Stimulated activated CD4-positive, alpha-beta T cell treated with anti-CD3 and anti-CD28 coated beads, Interleukin-2, amount 100 ng/mL, for 48 hours (primary cell): ENCODE data around the gene JPH4.

Experiments used
- DNase-seq, 2 donors: peaks; one replicate each; pipeline ENCODE4 v3.0.0-alpha.2; 2020

The JPH4 gene

DNA sequence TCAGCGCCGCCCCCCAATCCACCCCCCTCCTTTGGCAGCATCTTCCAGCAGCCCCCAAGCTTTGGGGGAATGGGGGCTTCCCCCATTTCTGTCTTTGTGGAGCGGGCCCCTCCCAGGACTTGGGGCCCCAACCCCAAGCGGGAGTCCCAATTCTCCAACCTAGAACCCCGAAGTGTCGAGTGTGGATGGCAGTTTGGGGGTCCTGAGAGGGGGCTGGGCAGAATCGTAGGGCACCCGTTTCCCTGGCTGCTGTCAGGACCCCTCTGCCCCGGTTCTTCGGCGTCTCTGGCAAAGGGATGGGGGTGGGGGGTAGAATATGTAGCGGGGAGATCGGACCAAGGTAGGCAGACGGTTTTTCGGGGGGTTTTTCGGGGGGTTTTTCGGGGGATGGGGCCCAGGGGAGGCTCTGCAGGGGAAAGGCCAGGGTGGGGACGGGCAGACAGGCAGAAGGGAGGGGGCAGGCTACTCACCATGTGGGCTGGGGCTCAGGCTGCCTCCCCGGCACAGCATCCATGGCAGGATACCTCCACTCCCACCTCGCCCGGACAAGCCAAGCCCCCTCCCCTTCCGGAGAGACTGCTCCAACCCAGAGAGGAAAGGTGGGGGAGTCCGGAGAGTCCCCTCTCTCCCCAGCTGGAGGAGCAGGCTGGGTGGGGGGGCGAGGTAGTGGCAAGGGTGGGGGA, 739 bp downstream of the JPH4 start:
- DNase-seq: no peak

DNA sequence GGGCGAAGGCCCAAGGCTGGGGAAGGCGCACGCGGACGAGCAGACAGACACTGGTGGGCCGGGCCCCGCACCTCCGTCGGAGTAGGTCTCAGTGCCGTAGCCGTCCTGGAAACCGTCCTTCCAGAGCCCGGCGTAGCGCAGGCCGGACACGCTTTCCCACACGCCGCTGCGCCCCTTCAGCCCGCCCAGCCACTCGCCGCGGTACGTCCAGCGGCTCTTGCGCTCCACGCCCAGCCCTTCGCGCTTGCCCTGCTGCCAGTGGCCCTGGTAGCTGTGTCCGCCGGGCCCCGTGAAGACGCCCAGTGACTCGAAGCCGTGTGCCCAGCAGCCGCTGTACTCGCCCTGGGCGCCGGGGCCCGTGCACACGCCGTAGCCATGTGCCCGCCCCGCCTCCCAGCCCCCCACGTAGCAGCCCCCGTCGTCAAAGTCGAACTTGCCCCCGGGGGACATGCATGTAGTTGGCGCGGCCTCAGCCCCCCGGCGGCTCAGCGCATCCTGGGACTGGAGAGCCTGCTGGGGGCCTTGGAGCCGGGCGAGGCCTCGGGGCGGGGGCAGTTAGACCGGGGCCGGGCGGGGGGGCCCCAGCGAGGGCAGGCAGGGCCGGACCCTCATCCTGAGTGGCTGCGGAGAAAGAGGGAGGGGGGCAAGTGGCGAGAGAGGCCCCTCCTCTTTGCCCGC, 1.4 kb downstream of the JPH4 start:
- no peak for DNase-seq

DNA sequence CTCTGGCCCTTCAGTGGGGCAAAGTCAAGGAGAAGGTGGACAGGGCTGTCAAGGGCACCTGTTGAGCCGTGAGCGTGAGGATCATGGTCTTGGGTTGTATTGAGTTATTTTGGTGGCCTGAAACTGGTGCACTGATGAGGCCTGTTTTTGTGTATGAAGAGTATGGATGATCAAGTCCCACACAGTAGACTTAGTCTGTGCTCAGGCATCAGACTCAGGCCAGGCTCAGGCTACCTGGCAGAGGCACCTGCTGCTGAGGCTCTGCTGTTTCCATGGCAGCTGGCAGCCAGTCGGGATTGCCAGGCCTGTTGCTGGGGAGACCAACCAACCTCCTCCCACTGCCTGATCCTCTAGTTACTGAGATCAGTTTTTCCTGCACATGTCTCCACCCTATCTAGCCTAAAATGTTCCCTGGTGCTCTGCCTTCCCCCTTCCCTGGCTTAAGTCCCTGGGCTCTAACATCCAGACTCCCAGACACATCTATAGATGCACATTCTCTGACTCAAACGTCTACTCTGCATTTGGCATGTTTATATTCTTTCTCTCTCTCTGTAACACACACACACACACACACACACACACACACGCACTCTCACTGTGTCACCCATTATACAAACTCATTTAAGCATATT, 5.1 kb downstream of the JPH4 start:
- no peak for DNase-seq

DNA sequence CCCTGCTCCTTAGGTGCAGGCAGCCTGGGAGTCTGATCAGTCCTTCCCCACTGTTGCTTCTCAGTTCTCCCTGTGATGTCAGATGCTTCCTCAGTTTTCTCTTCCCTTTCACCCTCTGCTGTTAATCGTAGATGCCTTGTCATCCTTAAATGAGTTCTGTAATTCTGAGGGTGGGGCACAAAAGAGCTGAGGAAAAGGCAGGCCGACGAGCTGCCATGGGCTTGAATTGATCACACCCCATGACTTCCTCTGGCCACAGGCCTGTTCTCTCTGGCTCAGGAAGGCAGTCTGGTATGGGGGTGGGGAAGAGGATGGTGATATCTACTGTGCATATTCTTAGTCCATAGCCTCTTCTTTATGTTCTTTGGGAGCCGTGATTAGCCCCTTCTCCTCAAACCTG, 5.8 kb downstream of the JPH4 start:
- DNase-seq: no peak

DNA sequence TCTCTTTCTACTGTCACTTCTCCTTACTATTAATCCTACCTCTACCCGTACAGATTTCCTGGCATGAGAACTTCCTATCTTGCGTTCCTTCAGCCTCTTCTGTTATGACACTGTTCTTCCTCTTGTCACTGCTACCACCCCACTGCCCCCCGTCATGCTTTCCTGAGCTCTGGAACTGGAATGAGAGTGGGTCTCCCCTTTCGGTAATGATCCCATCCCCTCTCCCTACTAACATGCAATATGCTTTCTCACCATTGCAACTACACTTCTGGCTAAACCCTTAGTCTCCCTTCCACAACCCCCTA, 6.1 kb downstream of the JPH4 start:
- DNase-seq: no peak

DNA sequence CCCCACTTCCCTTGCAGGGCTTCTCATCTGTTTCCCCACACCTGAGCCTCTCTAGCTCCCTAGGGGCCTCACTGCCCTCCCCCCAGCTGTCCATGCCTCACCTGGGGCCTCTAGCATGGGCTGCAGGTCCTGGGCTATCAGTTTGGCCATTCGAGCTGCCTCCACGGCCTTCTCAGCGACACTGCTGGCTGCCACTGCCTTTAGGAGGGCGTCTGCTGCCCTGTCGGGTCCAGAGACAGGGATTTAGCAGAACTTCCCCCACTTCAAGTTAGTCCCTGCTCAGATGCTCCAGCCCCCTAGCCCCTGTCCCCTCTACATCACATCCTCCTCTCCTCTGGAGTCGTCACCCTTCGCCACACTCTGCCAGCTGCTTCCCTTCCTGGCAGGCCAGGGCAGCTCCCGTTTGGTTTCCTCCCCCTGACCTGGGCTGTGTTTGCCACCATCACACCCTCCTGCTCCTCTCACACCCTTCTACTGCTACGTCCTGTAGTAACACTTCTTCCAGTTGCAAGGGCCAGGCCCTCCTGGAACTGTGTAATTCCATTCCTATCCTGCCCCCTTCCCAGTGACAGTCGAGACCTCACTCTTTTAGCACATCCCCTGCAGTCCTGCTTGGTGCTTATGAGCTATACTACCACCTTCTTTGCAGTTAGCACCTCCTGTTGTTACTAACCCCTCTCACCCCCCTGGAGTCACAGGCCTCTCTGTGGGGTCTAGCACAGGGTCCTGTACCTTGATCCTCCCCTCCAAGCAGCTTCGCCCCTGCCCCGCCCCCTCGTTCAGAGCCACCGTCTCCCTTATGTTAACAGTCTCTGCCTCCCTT, 6.7 kb downstream of the JPH4 start:
- DNase-seq: no peak

DNA sequence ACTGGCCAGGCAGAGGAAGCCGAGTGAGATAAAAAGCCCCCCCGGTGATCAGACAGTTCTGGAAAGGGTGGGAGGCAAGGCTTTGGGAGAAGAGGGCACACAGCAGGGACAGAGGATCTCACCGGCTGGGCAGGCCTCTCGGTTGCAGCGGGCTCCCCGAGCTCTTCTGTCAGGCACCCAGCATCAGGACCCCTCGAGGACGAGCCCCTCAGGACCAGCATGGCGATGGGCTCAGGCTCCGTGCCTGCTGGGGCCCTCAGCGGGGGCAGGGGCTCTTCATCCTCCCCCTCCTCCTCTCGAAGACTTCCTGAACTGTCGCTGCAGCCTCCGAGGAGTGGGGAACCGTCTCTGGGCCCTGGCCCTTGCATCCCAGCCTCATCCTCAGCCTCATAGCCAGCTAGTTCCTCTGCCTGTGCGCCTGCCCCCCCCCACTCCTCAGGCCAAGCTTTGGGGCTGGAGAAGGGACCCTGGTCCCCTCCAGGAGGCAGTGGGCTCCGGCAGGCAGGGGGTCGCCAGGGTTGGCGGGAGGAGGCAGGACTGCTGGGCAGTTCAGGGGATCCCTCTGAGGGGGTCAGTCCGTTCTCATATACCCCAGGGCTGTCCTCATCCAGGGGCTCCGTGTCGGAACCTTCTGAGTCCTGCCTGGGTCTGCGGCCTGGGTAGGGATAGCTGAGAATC, 7.6 kb downstream of the JPH4 start:
- DNase-seq: no peak

DNA sequence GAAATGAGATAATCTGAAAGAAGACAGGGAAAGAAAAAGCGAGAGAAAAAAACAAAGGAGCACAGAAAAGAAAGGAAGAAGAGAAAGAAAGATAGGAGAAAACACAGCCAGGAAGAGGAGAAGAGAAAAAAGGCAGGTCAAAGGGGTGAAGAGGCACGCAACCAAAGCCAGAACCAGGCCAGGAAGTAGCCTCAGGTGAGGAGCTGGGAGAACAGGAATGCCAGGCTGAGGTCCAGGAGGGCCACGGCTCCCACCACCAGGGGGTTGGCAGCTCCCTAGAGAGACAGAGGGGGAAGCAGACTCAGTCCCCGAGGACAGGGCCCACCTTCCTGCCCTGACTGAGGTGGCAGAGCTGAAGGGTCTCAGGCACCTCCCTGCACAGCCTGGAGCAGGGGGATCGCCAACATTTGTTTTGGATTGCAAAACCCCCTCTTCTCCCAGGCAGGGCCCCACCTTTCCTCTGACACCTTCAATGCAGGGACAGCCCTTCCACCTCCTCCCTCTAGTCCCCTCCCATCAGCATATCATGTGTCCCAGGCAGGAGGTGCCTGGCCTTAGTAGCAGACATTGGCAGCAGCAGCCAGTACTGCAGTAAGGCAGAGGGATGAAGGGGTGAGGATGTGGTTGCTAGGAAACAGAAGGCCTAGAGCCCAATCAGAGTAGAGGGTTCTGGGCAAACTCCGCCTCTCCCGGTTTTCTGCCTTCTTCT, 9.0 kb downstream of the JPH4 start:
- DNase-seq: no peak

DNA sequence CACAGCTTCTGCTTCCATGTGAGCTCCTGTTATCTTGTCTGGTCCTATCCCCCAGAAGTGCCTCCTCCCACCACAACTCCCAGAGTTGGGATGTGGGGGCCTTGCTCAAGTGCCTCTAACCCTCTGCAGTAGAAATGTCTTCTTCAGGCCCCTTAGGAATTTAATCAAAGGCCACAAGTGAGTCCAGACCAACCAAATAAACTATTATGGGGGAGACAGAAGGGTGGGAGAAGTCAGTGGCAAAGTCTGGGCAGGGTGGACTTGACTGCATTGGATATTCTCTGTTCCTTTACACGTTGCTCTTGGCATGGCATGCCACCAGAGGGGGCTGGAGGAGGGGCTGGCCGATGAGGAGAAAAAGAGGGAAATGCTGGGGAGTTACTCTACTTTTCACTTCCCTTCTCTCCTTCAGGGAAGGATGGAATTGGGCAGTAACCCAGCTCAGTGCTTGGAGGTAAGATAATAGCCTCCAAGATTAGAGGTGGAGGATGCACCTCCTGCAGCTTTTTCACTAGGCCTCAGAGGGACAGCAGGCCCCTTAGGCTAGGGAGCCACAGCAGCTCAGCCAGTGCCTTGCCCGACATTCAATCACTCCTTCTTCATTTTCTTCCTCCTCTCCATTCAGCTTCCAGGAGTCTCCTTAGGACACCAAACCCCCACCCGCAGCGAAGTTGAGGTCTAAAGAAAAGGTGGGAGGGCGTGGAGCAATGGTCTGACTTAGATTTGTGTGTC, 9.8 kb downstream of the JPH4 start:
- no peak for DNase-seq

DNA sequence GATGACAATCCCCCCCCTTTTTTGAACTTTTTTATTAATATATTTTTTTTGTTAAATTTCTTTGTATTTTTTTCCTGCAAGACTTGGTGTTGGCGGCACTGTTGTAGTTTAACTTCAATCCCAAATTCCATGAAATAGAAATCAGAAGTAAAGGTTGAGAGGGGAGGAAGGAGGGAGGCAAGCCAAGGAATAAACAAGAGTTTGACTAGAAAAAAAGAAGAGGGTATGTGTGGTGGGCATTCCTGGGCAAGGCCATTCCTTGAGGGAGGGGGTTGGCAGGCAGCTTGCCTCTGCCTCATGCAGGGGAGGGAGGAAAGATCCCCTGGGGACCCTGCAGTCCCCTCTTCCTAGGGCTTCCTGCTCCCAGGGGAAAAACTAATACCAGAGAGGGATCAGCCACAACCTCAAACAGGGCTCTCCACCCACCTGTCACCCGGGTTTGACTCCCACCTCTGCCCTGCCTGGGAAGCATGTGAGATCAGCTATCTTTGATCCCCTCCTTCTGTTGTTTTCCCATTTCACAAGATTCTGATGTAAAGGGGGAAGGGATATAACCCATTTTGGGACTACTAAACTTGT, 10.5 kb downstream of the JPH4 start:
- DNase-seq: no peak

DNA sequence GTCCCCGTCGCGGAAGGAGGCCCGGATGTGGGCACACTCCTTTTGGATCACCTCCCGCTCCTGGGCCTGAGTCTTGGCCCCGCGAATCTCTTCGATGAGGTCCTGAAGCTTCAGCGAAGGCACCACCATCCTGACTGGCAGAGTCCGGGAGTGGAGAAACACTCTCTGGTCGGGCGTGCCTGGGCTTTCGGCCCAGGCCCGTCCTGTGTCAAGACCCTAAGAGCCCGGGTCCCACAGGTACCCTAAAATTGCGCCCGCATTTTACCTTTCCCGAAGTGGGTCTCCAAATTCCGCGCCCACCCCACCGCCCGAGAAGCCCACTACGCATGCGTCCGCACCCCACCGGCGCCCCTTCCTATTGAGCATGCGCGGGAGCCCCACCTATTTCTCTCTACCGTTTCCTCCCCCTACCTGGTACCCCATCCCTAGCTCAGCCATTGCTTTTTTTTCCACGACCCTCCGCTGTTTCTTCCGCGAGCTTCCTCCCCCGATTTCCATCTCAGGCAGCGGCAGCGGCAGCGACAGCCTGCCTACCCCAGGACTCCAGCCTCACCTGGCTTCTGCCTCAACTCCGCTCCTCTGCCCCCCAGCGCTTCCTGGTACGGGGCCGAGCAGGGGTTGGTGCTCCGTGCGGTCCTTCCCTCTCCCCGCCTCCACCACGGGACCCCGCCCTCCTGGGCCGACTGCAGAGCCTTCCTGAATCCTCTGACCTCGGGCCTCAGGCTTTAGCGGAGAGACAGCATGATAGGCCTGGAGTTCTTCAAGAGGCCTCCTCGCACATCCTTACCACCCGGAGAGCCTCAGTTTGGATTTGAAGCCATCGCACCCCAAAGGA, 11.2 kb downstream of the JPH4 start, which contains the start of gene AP1G2:
AP1G2 (minus strand) TSS at position 606 of the 835 bp plus-strand sequence; CDS start at position 129, 477 bp downstream.
- DNase-seq: peak; percentile 82 to 87

DNA sequence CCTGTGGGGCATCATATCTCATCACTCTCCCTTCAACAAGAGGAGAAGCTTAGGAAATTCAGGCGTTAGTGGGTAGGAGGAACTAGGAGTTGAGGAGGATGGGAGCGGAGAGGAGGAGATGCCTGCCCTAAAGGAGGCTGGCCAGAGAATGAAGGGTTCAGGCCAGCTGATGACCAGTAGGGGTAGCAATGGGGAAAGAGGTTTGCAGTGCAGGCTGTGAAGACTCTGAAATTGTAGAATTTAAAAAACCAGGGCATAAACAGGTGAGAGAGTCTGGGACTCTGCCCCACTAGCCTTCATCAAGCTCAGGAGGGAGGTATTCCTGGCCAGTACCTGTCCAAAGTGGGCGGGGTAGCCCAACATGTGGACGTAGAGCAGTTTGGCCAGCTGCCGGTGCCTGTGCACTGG, 11.8 kb downstream of the JPH4 start:
- DNase-seq: no peak

DNA sequence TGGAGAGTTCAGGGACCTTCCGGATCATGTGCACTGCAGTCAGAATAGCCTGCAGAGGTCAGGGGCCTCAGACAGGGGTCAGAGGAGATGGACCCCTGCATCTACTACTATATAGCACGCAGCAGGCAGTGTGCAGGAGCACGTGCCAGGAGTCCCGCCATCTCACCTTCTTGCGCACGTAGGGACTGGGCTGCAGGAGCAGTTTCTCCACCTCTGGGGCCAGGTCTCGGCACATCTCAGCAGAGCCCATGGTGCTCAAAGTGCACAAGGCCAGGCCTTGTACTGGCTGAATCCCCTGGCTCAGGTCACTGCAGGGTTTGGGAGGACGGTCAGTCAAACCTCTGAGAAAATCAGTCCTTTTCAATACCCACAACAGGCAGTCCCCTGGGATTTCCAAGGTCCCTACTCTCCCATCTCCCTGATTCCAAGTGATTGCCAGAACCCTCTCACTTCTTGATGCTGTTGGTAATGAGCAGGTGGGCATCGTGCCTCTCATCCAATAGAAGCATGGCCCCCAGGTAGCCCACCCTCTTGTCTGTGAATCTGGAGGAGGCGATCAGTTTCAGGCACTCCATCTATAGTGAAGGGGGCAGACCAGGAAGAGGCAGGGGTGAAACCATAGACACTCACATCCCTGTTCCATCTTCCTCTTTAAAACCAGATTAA, 12.3 kb downstream of the JPH4 start:
- no peak for DNase-seq

DNA sequence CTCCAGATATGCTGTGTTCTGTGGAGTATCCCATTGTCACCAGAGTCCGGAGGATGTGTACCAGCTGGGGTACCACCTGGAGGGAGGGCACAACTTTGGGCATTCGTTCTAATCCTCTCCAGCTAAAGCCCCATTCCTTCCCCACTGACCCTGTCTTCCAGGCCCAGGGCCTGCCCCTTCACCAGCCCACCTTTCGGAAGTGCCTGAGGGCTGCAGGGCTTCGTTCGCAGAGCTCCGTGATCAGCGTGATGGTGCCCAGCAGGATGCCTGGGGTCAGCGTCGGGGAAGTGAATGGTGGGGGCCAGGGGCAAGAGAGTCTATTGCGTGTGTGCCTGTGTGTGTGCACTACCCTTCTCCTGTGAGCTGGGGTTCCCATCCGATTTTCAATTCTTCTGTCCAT, 13.0 kb downstream of the JPH4 start:
- DNase-seq: no peak

DNA sequence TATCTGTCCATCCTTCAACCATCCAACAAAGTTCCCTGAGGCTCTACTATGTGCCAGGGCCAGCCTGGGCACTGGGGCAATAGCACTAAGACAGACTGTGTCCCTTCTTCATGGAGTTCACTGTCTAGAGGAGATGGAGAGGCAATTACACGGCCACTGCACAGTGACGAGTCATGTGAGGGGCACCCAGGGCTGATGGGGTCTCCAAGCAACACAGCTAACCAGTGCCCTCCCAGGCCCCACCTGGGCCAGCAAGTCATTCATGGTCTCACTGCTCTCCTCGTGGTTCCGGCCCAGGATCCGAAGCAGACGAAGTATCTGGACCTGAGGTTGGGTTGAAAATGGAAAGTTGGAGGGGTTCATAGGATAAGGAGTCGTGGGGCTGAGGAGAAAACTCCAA, 13.7 kb downstream of the JPH4 start:
- no peak for DNase-seq

DNA sequence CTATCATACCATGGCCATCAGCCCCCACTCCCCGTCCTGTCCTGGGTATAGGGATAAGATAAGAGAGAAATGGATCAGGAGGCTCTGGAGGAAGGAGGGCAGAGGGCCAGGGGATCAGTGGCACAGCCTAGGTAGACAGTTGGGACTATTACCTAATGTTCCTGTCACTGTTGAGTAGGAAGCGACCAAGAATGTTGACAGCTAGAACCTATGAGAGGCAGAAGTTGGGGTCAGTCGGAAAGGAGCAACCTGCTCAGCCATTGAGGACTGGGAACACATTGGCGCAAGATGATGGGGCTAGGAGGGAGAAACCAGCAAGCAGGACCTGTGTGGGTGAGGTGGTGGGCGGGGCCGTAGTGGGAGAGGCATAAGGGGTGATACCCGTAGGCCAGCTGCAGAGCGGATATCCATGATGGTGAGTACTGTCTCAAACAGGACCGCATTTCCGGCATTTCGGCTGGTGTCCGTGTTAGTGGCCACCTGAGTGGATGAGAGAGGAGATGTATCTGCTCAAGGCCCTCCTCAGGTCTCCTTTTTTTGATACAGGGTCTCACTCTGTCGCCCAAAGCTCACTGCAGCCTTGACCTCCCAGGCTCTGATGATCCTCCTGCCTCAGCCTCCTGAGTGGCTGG, 14.3 kb downstream of the JPH4 start:
- no peak for DNase-seq

DNA sequence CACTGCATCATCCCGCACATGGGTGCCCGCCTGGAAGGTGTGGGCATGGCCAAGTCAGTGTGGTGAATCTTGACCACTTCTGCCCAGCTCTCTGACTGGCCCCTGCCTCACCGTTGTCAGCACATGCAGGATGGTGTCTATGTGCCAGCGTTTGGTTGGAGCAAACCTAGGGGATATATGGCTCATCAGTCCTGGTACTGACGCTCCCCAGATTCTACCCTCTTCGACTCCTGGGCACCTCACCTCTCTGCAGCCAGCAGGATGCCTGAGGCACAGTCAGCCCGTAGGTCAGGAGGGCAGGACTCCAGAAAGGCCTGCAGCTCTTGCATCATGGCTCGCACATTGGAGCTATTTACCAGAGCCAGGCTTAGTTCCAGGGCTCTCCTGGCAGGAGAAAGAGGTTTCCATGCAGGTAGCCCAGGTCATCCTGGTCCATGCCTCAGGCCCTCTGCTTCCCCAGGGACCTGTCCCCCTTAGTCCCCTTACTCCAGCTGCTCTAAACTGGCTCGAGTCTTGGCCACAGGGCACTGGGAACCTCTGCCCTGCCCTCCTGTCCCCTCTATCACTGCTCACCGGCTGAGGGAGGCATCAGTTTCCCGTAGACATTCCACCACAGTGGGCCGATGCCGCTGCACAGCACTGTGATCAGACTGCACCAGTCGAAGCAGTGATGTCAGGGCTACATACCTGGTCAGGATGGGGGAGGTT, 15.0 kb downstream of the JPH4 start:
- no peak for DNase-seq

DNA sequence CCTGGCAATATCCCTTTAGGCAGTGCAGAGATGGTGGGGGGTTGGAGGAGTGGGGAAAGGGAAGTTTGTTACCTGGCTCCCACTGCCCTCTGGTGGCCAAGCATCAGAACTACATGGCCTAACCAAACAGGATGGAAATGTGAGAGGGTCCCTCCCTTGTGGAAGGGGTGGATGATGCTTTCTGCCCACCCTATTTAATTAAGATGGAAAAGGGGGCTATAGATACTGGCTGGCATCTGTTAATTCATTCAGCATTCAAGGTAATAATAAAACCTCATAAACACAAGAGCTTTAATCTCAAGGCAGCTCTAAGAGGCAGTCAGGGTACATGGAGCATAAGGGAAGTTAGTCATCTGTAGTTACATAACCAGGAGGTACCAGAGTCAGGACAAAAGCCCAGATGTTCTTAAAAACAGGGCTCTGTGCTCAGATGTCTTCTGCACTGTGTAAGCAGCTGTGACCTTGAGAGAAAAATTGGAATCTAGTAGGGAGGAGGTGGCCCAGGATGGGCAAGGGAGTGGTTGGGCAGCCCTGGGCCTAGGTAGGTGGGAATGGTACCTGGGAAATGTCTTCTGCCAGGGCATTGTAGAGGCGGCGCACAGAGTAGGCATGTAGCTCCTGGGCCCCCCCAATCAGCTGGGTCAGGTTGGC, 15.6 kb downstream of the JPH4 start:
- DNase-seq: peak; percentile 41 to 58
